Stimulated activated CD4-positive, alpha-beta T cell treated with anti-CD3 and anti-CD28 coated beads, TNF-alpha, amount 100 ng/mL, for 4 hours (primary cell): ENCODE measurements around the gene AGPAT2.

Experiments
- DNase-seq, 3 experiments: peaks; one replicate each; pipeline ENCODE4 v3.0.0-alpha.2; 2020; ENCODE audit warnings: low read depth in 3 of 3

Gene AGPAT2

DNA sequence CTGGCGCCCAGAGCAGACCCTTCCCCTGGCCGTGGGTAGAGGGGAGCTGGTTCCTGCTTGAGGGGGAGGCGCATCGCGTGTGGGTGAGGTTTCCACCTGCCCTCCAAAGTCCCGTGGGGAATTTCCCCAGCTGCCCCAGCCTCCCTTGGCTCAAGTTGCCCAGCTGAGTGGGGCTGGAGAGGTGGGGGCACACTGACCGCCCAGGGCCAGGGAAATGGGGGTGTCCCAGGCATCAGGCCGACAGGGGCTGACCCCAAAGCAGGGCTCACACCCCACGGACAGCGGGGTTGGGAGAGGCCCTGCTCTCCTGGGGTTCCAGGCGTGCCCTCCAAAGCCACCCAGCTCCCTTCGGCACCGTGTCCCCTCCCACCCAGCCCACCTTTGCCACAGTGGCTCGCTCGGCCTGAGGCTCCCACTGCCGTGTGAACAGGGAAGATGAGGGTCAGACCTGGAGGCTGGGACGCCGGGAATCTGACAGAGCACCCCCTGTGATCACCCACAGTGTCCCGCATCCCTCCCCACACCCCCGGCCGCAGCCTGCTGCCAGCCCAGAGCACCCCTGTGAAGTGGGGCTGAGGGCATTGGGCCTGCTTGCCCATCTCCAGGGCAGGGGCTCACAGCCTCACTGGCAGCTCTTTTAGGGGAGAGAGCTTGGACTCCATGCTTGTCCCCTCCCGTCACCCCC, 25.5 kb downstream of the AGPAT2 start:
- no peak for DNase-seq

- no peak for DNase-seq
Observed at GRCh38 chr9:136660971-136661550, 26.2 kb downstream of the AGPAT2 start.

DNA sequence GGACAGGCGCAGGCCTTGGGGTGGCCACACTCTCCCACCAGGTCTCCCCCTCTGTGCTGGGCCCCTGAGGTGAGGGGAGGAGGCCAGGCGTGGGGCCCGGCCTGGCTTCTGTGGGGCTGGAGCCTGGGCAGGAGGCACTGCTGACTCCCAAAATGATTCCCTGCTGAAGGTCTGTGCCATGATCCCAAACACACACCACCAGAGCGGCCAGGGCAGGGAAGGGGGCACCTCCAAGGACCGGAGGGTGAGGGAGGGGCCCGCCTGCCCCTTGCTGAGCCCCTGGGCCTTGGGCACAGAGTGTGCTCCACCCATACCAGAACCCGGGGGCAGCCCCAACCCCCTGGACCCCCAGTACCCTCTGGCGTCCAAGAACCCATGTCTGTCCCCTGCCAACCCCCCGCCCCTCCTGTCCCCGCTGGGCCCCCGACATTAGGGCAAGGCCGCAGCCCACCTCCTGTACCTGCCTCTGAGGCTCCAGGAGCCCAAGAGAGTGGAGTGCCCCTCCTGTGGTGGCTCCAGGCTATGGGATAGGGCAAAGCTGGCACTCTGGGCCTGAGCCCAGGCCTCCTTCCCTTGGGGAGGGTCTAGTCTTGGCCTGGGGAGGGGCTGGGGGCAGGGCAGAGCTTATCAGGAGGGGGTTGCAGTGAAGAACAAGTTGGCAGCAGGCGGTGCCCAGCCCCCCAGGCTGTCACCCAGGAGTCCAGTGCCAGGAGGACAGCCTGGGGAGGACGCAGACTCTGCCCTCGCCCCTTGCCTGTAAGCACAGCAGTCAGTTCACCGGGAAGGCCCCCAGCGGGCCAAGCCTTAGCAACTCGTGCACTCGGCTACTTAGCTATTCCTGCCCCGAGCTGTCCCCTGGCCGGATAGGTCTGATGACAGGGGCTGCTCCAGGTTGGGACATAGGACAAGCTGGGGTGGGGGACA, 27.1 kb downstream of the AGPAT2 start:
- no peak for DNase-seq

DNA sequence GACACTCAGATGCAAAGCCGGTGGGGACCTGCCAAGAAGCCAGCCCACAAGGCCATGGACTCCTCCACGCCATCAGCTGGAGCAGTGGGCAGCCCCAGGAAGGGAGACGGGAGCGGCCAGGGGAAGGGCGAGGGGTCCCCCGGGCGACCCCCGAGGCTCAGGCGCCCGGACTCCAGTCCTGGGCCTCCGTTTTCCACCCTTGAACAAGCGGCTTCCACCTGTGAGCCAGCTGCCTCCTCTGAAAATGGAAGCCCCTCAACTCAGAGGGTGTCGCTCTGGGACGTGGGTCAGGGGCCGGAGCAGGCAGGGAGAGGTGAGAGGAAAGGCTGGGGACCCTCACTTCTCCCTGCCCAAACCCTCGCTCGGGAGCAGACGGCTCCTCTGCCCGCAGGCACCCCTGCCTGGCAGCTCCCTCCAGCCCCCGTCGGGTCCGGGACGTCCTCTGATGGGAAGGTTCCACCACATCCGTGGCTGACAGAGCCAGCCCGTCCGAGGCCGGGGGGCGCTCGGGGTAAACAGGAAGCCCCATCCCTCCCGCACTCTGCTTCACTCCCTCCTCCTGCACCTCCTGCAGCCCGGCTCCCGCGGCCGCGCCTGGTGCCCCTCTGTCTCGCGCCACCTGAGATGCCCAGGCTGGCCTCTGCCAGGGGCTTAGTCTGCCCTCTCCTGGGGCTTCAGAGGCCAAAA, 28.3 kb downstream of the AGPAT2 start:
- DNase-seq, result no peak

DNA sequence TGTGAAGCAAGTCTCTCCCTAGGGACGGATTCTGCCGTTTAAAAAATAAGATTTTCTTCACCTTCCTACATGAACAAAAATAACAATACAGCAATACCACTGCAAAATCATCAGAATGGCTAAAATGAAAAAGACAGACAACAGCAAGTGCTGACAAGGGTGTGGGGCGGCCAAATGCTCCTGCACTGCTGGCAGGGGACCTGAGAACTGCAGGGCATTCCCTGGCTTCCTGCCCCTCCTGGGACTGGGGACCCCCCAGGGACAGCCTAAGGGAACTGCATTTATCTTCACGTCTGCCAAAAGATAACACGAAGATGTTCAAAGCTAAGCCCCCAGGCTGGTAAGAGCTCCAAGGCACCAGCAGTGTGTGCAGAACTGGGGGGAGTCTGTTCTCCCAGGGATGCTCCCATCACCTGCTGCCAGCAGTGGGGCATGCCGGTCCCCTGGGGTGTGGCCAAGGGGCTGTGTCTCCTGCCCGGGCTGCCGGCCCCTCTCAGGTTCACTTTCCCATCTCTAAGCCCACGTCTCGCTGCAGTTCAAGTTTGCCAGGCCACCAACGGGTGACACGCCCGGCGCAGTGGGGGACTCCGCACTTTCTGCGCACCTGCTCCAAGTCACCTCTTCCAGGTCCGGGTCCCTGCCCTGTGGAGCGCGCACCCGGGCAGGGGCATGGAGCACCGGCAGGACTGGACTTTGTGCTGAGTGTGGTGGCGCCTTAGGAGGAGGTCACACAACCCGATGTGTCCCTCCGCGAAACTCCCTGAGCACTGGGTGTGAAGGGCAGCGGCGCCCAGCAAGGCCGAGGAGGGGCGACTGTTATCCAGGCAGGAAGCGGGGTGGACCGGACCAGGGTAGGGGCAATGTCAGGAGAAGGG, 29.0 kb downstream of the AGPAT2 start:
- no peak for DNase-seq

GRCh38 chr9:136656795-136657611, 30.3 kb downstream of the AGPAT2 start:
- DNase-seq, result no peak

DNA sequence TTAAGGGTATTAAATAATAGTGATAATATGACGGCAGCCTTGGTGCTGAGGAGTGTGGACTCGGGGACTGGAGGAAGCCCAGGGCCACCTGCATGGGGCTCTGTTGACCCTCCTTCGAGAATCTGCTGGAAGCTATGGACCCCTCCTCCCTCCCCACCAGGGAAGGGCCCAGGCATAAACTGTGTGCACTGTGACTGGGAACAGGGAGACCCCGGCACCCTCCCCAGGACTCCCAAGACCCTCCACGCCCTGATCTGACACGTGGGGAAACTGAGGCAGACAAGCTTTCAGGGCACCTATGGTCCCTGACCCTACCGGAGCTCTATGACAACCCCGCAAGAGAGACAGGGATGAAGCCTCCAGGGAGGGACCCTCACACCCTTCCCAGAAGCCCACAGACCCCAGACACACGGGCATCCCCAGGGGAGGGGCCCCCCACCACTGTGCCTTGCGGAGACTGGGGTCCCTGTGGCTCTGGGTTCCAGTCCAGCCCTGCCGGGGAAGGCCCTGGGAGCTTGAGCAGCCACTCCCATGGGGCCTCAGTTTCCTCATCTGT, 31.0 kb downstream of the AGPAT2 start:
- DNase-seq, result no peak

GRCh38 chr9:136655536-136656182, 31.6 kb downstream of the AGPAT2 start:
- DNase-seq, result no peak

GRCh38 chr9:136654820-136655535, 32.3 kb downstream of the AGPAT2 start:
- DNase-seq, result no peak

DNA sequence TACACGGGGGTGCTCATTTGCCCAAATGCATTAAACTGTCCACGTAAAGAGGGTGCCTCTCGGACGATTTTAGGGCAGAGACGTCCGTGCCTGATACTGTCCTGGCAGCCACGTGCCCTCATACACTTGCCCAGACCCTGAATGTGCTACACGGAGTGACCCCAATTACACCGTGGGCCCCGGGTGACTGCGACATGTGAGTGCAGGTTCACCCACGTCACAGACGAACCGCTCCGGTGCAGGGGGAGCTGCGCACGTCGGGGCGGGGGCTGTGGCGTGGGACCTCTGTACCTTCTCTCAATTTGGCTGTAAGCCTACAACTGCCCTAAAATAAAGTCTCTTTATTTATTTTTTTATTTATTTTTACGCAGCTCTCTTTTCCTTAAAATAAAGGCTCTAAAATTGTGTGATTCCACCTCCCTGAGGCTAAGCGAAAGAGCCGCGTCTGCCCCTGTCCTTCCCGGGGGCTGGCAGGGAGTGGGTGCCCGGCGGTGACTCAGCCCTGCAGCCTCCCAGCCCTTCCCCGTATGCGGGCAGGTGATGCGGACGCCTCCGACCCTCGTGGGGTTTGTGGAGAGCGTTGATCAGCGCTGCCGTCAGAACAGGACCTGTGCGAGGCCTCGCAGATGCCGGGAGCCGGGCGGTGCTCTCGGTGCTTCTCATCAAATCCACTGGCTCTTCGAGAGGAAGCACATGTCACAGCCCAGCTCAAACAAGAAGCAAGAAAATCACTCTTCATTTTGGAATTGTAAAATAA, 33.8 kb downstream of the AGPAT2 start:
- no peak for DNase-seq

DNA sequence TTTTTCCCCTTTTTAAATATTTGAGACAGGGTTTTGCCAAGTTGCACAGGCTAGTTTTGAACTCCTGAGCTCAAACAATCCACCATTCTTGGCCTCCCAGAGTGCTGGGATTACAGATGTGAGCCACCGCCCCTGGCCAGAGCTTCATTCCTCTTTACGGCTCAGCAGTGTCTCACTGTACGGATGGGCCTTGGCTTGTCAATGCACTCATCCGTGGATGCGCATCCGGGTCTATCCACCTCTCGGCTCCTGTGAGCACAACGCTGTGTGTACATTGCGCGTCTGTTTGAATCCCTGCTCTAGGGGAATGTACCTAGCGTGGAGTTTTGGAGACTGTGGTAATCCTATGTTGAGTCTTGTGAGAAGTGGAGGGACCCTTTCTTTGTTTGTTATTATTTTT, 35.4 kb downstream of the AGPAT2 start:
- DNase-seq, result no peak

DNA sequence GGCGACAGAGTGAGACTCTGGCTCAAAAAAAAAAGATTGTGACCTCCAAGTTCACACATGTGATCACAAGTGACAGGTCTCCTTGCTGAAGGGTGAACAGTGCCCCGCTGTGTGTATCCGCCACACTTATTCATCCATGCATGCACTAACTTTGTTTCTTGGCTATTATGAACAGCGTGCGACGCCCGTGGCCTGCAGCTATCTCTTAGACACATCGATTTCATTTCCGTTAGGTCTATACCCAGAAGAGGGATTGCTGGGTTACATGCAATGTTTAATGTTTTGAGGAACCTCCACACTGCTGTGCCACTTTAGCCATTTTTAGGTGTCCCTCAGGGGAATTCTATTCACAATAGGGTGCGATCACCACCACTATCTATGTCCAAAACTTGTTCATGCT, 36.6 kb downstream of the AGPAT2 start:
- DNase-seq, result no peak

DNA sequence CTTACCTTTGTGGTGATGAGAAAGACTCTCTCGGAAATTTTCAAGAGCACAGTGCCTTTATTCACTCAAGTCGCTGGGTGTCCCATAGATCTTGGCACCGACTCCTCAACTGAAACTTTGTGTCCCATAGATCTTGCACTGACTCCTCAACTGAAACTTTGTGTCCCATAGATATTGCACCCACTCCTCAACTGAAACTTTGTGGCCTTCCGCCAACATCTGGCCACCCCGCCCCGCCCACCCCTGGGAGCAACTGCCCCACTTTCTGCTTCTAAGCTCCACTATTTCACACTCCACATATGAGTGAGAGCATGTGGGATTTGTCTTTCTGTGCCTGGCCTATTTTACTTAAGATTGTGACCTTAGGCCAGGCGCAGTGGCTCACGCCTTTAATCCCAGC, 37.2 kb downstream of the AGPAT2 start:
- DNase-seq, result no peak

DNA sequence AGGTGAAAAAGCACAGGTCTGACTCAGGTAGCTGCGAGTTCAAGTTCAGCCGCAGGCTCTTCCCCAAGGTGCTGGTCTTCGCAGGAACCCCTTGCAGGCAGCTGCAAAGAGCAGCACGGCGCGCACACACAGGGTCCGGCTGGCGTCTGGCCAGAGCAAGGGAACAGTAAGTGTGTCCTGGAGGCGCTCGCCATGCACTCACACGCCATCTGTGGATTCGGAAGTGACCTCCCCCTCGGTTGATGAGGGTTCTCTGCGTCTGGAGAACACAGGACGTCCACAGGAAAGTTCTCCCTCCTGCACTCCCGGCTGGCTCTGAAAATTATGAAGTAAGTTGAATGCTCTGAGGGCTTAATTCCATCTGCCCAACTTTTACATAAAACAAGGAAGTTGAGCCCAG, 38.5 kb downstream of the AGPAT2 start:
- no peak for DNase-seq

- DNase-seq, result no peak
Observed at GRCh38 chr9:136646827-136647711, 40.2 kb downstream of the AGPAT2 start.

DNA sequence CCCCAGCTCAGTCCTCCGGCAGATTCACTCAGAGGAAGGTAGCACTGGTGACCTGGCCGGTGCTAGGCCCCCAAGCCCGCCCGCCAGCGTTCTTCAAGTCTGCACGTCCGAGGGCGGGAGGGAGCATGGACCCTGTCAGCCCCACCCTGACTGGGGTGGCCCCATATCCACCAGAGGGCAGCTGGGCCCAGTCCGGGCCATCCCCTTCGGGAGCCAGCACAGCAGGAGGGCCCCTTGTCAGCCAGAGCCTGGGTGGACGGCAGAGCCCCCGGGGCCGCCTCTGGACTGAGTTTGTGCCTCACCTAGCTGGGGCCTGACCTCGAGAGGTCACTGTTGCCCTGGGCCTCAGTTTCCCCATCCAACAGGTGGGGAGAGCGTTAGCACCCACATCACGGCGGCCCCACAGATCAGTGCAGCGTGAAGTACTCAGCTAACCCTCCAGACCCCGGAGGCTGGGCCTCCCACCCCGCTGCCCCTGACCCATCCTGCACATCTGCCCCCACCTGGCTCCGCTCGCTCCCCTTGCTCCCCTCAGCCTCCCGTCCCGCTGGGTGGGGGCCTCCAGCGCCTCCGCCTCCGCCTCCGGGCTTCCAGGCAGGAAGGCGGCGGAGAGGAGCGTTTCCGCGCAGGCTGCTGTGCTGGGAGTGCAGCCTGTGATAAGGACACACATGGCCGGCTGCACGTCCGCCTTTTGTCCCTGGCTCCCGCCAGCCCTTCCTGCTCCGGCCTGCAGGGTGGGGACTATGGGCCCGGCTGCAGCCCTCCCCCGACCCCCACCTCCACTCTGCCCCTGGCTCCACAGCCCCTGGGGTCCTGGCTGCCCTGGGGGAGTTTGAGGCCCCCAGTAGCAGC, 41.1 kb downstream of the AGPAT2 start:
- no peak for DNase-seq
